ENCODE measurements around the gene MMP21.

DNA sequence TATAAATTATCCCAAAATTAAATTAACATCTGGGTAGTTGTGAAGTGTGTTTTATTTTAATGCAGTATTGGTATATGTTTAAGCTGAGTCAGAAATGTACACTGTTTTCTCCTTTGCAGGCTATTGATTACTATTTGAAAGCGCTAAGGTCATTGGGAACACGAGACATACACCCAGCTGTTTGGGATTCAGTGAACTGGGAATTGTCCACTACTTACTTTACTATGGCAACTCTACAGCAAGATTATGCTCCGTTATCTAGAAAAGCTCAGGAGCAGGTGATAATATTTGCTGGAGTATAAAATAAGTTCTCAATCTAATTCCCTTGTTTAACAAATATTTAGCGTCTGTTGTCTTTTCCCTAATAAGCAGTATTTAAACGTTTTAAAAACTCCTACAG is 28.2 kb downstream of the MMP21 start:
- no peak for TF ChIP-seq TAF1 (IDR thresholded peaks at IDR 0.05; ENCODE audit: low read depth, low read length)
- no peak for TF ChIP-seq POLR2AphosphoS5 (IDR thresholded peaks at IDR 0.05; ENCODE audit: low read depth, low read length)

Measured in GM12891 (cell line).